Fibroblast of pulmonary artery (primary cell): Measurements from ENCODE around the gene LRCH2.
"Not testable (repeated sequence)": the region's sequence is repeated elsewhere in the genome, so short reads cannot be mapped to it uniquely, and the experiment has no call there.

Experiments
- DNase-seq: peaks from one replicate; pipeline ENCODE4 v3.0.0-alpha.2; 2010; ENCODE audit warnings: low read depth
- H3K4me3 ChIP-seq: replicated peaks from 2 replicates; pipeline ENCODE4 v1.5.1; 2011; ENCODE audit warnings: low read depth, mild to moderate bottlenecking, control low read depth, low read length, moderate library complexity
- TF ChIP-seq, protein P1 (sequence below): IDR thresholded peaks from 2 replicates; pipeline ENCODE4 v1.5.1; 2011; ENCODE audit warnings: mild to moderate bottlenecking, control low read depth, low read length, inconsistent platforms; ENCODE audit errors: missing control alignments

Gene LRCH2

DNA sequence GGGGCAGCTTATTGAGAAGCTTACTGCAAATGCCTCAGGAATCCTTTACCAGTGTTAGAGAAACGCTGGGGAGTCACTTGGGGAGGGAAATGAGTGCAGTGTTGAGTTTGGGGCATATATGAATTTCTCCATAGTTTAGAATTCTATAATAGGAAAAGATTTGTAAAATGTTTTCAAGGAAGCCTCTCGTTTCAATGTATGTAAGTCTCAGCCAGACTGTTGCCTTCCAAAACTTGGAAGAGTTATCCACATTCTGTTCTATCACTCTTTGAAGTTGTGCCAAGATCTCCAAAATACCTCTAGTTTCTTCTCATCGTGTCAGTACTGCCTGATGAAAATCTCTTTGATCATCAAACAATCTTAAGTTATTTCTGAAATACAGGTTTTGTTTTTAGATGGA lies 565 bp upstream of the LRCH2 start:
- DNase-seq: no peak
- H3K4me3 ChIP-seq: peak overlapping the region; percentile 64
- TF ChIP-seq, protein P1, sequence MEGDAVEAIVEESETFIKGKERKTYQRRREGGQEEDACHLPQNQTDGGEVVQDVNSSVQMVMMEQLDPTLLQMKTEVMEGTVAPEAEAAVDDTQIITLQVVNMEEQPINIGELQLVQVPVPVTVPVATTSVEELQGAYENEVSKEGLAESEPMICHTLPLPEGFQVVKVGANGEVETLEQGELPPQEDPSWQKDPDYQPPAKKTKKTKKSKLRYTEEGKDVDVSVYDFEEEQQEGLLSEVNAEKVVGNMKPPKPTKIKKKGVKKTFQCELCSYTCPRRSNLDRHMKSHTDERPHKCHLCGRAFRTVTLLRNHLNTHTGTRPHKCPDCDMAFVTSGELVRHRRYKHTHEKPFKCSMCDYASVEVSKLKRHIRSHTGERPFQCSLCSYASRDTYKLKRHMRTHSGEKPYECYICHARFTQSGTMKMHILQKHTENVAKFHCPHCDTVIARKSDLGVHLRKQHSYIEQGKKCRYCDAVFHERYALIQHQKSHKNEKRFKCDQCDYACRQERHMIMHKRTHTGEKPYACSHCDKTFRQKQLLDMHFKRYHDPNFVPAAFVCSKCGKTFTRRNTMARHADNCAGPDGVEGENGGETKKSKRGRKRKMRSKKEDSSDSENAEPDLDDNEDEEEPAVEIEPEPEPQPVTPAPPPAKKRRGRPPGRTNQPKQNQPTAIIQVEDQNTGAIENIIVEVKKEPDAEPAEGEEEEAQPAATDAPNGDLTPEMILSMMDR: no peak

DNA sequence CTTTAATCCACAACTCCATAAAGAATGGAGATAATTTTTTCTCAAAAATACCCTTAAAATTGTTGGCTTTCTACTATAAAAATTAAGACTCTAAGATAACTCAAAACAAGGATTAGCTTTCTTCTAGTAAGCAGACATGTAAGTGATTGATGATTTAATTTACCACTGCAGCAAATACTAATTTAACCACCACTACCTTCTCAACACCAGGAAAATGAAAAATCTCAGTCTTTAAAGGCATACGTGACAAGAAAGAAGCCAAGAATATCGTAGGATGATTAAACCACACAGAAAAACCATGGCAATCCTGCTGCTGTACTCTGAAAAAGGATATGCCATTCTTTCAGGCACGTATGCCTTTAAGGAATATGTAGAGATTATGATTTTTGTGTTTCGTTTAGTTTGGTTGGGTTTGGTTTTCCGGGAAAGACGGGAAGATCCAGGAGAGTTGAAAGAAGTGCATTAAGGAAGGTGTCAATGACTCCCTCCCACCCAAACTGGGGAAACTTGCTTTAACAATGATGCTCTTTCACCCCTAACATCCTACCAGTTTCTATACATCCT lies 881 bp downstream of the LRCH2 start:
- H3K4me3 ChIP-seq: peak overlapping the region; percentile 64
- TF ChIP-seq, protein P1: no peak
- DNase-seq: no peak

- H3K4me3 ChIP-seq: no peak overlapping the region
- DNase-seq: no peak
- TF ChIP-seq, protein P1: no peak
Observed at GRCh38 chrX:115229337-115230003, 4.4 kb downstream of the LRCH2 start.

- TF ChIP-seq, protein P1: peak; percentile 41
- peak; percentile 25 for DNase-seq
- no peak overlapping the region for H3K4me3 ChIP-seq
Observed at GRCh38 chrX:115226929-115227328, 7.0 kb downstream of the LRCH2 start.

DNA sequence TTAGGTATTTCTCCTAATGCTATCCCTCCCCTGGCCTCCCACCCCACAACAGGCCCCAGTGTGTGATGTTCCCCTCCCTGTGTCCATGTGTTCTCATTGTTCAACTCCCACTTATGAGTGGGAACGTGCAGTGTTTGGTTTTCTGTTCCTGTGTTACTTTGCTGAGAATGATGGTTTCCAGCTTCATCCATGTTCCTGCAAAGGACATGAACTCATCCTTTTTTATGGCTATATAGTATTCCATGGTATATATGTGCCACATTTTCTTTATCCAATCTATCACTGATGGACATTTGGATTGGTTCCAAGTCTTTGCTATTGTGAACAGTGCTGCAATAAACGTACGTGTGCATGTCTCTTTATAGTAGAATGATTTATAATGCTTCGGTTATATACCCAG lies 16.6 kb downstream of the LRCH2 start:
- not testable (repeated sequence) for DNase-seq, H3K4me3 ChIP-seq

DNA sequence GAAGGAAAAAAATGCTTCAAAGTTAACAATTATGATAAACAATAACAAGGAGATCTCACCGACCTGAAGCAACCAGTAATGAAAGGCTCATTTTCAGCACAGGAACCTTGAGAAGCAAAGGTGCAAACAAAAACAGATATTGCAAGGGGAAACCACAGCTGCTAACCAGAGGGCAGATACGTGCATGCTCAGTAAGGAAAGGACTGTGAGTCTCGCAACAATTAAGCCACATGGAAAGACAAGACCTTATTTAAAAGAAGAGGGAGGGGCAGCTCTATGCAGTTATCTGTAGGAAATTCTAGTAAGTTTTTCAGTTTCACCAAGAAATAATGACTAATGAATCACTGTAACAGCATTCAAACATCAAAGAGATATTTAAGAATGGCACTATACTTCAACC lies 19.3 kb downstream of the LRCH2 start:
- no peak overlapping the region for H3K4me3 ChIP-seq
- TF ChIP-seq, protein P1: no peak
- DNase-seq: no peak

DNA sequence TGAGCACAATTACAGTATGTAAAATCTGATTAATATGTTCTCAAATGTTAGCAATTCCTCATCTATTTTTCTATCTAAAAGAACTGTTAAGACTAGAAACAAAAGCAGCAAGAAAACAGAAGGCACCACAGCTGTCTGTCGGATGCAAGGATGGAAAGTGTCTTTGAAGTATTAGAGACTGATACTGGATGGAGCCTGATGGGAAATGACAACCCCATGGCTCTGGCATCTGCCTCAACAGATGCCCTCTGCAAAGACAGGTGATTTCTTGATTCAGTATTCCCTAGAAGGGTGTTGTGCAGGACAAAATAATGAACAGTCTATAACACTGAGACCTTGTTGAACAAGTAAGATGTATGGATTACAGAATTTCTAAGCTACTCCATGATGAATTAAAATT lies 19.7 kb downstream of the LRCH2 start:
- no peak for DNase-seq
- TF ChIP-seq, protein P1: no peak
- H3K4me3 ChIP-seq: no peak overlapping the region

GRCh38 chrX:115209547-115209946 lies 24.3 kb downstream of the LRCH2 start:
- DNase-seq, H3K4me3 ChIP-seq: not testable (repeated sequence)
